Fibroblast of lung (primary cell): ENCODE measurements around the gene PSMB8.

ENCODE experiments used
- EZH2 ChIP-seq: IDR thresholded peaks from 2 replicates; pipeline ENCODE4 v1.5.1; 2012; ENCODE audit warnings: low read length, control low read depth, mild to moderate bottlenecking; ENCODE audit errors: missing control alignments
- TF ChIP-seq, protein P1 (sequence below), 2 donors: IDR thresholded peaks in 1 of 2; conservative IDR thresholded peaks in 1 of 2; 1 replicate in 1 of 2; 2 replicates in 1 of 2; pipeline ENCODE4 v1.5.1; 2011 to 2012; ENCODE audit warnings: low read length in 2 of 2, control low read depth in 1 of 2, inconsistent platforms in 1 of 2, low read depth in 1 of 2, mild to moderate bottlenecking in 1 of 2

DNA sequence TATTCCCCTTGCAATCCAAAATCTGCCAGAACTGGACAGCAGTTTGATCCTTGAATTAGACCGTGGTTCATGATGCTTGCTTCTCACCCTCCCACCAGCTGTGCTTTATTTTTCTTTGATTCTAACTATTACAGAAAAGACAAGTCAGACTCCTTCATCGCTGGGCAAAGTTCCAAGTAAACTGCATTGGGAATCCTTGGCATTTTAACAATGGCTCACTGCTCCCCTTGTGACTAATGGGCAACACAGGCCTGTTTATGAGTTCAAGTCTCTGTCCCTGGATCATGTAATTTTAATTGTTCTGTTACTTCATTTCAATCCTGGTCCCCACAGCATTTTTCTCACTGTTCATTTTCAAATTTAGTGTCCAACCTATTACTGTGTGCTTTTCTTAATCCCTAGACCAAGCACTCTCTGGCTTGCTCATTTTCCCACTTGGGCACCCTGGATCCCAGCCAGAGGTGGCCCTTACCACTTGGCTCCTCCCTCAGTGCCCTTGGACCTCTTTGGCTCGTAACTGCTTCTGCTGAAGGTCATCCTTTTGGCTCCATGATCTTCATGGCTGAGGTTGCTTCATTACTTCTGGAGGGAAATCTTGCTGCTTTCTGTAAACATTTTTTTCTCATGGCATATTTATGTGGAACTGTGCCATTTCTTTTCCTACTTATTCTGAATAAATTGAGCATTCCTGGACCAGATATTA is 43.0 kb upstream of the PSMB8 start:
- TF ChIP-seq, protein P1, sequence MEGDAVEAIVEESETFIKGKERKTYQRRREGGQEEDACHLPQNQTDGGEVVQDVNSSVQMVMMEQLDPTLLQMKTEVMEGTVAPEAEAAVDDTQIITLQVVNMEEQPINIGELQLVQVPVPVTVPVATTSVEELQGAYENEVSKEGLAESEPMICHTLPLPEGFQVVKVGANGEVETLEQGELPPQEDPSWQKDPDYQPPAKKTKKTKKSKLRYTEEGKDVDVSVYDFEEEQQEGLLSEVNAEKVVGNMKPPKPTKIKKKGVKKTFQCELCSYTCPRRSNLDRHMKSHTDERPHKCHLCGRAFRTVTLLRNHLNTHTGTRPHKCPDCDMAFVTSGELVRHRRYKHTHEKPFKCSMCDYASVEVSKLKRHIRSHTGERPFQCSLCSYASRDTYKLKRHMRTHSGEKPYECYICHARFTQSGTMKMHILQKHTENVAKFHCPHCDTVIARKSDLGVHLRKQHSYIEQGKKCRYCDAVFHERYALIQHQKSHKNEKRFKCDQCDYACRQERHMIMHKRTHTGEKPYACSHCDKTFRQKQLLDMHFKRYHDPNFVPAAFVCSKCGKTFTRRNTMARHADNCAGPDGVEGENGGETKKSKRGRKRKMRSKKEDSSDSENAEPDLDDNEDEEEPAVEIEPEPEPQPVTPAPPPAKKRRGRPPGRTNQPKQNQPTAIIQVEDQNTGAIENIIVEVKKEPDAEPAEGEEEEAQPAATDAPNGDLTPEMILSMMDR (conservative IDR thresholded peaks at IDR 0.05 in 1 of 2, IDR thresholded peaks at IDR 0.05 in 1 of 2; ENCODE audit: low read depth in 1 of 2, low read length in 2 of 2), result no peak
- TF ChIP-seq EZH2, result no peak
